HG03060 (cell line): ENCODE data around the gene PFKP.

ENCODE experiments used
- ATAC-seq: cut with Tn5 transposase; IDR thresholded peaks from one replicate; pipeline ENCODE4 v1.9.1; 2021; ENCODE audit warnings: low read depth, moderate number of reproducible peaks; ENCODE audit not compliant: unreplicated experiment

The PFKP gene

GRCh38 chr10:3109633-3110032 is 42.3 kb downstream of the PFKP start:
- no peak for ATAC-seq

DNA sequence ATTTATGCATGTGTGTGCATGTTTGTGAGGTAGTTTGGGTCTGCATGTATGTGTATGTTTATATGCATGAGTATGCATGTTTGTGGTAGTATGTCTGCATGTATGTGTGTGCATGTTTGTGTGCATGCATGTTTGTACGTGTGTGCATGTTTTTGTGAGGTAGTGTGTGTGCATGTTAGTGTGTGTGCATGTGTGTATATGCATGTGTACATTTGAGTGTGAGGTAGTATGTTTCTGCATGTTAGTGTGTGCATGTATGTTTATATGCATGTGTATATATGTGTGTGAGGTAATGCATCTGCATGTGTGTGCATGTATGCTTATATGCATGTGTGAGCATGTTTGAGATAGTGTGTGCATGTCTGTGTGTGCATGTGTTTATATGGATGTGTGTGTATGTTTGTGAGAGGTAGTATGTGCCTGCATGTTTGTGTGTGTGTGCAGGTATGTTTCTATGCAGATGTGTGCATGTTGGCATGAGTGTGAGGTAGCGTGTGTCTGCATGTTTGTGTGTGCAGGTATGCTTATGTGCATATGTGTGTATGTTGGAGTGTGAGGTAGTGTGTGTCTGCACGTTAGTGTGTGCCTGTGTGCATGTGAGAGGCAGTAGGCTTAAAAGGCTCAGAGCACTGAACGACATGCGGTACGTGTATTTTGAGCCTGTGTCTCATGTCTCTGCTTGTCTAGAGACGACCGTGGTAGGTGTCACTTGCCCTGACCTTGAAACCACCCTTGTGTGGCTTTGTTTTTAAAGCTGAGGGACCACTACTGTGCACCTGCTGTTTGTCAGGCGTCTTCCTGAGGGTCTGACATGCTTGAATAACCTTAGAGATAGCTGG is 43.7 kb downstream of the PFKP start:
- ATAC-seq, result no peak

DNA sequence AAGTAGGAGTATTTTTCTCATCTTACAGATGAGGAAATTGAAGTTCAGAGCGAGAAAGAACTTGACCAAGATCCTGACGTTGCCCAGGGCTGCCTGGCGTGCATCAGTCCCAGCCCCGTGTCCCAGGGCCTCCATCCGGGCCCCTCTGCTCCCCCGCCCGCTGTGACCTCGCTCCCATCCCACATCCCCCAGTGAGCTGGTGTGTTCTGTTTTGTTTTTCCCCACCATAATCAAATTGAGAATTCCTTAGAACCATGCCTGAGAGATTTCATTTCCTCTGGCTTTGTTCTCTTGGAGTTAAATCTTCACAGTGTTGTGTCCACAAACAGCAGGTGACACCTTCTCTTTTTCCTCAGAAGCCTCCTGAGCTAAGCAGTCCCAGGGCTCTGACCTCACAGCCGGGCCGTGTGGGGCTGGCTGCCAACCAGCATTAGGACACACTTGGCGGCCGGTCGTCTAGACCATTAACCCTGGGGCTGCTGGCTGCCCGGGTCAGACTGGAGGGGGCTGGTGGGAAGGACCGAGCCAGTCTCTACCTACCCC is 44.3 kb downstream of the PFKP start:
- no peak for ATAC-seq

- ATAC-seq, result no peak
These were observed 46.0 kb downstream of the PFKP start for GRCh38 chr10:3113343-3113720.

GRCh38 chr10:3115685-3116084 is 48.3 kb downstream of the PFKP start:
- ATAC-seq, result no peak

GRCh38 chr10:3116508-3117100 is 49.3 kb downstream of the PFKP start:
- no peak for ATAC-seq

DNA sequence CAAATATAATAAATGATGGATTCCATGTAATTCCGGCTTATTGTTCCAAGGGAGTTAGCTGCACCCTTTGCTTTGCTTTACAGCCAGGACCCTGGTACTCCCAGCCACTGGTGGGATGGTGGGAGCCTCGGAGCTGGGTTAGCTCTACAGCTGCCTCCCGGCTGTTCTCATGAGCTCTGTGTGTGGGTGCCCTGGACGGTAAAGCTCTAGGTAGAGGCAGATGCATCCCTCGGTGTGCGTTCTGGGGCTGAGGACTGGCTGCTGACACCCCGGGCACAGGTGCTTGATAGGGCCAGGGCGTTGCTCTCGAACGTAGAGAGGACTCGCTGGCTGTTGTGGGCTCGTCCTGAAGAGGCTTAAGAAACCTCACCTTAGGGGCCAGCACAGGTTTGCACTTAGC is 50.1 kb downstream of the PFKP start:
- no peak for ATAC-seq

DNA sequence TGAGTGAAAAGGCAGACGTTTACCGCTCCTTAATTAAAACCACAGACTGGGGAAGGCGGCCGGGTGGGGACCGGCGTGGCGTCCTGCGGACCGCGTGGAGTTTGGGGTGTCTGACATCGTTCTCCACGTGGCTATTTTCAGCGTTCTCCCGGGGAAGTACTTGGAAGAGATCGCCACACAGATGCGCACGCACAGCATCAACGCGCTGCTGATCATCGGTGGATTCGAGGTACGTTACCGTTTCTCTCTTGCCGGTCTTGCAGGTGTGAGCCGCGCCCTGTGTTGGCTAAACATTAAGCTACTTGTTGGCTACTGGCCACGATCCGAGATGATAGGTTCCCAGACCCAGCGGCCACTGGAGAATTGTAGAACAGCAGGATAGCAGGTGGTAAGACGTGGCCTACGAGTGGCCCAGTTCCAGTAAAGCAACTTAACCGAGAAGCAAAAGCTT is 51.3 kb downstream of the PFKP start:
- no peak for ATAC-seq

GRCh38 chr10:3119796-3120459 is 52.6 kb downstream of the PFKP start:
- no peak for ATAC-seq

DNA sequence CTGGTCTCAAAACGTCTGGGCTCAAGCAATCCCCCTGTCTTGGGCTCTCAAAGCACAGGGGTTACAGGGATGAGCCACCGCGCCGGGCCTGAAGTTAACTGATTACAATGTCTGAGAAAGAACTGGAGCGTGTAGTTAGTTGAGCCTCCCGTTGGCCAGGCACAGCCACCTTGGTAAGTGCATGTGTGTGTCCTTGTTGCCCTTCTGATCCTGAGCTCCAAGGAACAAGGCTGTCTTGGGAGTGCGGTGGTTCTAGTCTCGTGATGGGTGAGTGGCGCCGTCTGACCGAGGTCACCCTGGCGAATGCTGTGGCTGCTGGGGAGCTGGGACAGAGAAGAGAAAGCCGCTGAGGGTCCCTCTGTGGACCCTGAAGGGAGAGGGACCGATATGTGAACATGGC is 54.7 kb downstream of the PFKP start:
- ATAC-seq, result no peak

- ATAC-seq, result no peak
These were observed 55.3 kb downstream of the PFKP start for GRCh38 chr10:3122486-3123205.

GRCh38 chr10:3123571-3124411 is 56.4 kb downstream of the PFKP start:
- no peak for ATAC-seq

DNA sequence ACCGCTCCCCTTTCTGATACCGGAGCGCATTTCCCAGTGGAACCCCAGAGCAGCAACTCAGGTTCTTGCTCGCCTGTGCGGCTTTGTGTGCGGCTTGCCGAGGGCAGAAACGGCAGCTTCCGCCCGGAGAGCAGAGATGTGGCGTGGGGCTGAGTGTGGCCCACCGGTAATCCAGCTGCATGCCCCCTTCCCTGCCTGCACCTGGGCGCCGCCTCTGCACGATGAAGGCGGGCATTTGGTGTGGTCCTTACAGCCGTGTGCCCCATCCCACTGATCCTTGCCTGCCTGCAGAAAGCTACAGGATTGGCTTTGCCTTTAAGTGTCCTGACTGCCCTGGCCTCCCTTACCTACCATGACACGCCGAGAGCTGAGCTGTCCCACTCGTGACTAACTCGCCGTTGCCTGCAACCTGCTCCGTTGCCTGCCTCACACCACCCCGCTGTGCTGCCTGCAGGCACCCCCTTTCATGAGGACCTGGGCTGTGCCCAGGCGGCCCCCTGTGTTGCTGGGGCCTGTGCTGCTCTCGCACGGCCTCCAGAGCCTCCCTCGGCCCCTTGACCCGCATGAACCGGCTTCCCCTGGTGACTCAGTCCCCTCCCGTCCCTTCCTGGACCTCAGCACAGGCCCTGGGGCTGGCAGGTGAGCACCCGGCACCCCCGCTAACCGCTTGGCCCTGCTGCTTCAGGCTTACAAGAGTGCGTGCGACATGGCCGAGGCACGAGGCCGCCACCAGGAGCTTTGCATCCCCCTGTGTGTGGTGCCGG is 57.2 kb downstream of the PFKP start:
- no peak for ATAC-seq

DNA sequence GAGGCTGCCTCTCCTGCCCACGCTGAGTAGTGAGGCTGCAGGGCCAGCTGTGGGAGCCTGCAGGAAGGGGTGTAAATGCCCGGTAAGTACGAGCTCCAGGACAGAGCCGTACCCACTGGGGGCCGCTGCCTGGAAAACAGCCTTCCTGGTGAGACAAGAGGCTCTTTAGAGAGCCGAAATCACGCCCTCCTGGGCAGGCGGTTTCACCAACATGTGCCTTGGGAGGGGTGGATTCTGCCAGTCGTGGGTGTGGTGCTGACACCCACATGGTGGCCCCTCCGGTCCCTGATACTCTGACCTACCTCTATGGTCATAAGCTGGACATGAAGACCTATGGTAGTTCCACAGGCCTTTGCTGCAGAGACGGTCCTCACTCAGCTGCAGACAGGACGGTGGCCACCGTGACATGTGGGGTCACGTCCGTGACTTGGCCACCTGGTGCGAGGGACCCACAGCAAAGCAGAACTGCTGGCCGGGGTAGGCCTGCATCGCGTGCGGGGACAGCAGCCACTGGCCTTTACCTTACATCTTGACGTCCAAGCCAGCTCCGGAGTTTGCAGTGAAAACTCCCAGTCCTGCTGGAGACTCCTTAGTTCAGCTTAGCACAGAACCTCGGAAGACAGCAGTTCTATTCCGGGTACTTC is 58.3 kb downstream of the PFKP start:
- ATAC-seq, result no peak

DNA sequence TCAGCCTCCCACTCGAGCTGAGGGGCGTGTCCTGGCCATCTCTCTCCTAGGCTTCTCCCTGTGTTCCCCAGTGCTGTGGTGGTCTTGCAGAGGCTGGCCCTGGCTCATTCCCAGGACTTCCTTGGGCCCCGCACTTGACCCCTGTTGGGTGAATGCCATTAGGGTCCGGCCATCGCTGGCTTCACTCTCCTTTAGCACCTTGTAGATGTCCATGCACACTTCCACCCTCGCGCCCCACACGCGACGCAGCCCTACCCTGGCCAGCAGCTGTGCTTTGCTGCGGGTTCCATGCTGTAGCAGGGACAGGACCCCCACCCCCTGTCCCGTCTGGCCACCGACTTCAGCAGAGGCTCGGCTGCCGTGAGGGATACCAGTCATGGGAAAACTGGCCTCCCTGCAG is 58.9 kb downstream of the PFKP start:
- no peak for ATAC-seq

DNA sequence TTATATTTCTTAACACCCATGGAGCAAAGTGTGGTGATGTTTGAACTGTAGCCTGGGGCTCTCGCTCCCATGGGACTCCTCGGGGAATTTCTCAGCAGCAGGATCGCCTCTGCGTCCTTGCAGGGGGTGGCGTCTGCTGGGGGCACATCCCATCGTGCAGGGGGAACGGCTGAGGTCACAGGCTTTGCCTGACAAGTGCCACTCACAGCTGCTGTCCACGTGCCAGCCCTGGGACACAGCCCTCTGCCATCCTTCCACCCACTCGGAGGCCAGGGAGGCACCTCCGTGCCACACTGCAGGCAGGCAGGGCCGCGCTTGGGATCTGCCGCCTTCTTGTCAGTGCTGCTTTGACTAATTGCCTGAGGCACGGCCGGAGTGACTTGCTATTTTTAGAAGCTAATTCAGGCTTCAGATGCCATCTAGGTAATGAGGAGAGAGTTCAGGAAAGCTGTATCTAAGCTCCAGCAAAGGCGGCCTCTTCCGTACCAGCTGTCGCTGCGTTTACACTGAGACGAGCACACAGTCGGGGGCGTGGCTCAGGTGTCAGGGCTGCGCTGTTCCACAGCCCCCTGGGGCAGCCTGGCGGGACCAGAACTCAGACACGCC is 59.5 kb downstream of the PFKP start:
- no peak for ATAC-seq

DNA sequence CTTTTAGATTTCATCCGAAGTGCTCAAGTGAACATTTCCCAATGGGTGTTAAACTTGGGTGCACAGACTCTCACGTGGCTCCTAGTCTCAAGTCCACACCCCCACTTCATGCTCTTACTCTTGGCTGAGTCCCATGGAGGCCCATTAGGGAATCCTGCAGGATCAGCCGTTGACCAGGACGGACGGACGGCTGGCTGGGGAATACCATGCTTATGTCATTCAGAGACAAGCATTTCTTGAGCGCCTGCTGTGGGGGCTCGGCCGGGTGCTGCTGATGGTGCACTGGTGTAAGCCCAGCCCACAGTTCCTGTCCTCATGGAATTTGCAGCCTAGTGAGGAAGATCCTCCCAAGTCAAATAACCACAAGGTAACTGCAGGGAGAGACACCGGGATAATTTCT is 60.6 kb downstream of the PFKP start:
- no peak for ATAC-seq

DNA sequence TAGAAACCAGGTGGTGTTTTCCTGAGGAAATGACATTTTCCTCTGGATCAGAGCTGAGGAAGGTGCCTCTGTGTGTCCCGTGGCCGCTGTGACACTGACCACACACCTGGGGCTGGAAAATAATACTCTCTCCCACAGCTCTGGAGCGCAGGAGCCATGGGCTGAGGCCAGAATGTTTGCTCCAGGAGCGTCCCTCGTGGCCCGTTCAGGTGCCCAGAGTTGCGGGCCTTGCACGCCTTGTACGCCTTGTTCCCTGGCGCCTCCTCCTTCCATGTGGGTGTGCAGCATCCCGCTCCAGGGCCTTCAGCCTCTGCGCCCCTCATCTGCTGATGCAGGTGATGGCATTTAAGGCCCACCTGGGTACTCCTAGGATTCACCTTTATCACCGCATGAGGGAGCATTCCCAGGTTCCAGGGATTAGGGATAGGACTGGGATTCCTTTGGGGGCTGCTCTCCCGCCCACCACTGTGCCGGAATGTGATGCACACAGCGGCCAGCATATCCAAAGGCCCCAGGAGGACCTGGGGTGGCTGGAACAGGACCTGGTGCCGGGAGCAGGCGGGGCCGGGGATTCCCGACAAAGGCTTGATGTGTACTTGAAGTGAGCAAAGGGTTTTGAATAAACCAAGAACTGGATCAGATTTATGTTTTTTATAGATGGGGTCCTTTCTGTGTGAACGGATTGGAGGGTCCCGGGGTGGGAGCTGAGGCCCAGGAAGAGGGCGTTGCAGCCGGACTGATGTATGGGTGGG is 61.2 kb downstream of the PFKP start:
- no peak for ATAC-seq
